Measurements from ENCODE around the gene OR2A12.
A peak's percentile ranks its signal among the peaks of the same experiment; 100 is the strongest.

GRCh38 chr7:144074374-144074773 is 11.7 kb upstream of the OR2A12 start:
- TF ChIP-seq CTCF (IDR thresholded peaks at IDR 0.05; ENCODE audit: low read depth, low read length) (peak; percentile 8), POLR2A (IDR thresholded peaks at IDR 0.05; ENCODE audit: extremely low read depth, insufficient read length) (no peak), MYC (IDR thresholded peaks at IDR 0.05; ENCODE audit: low read depth, low read length) (no peak), MAX (IDR thresholded peaks at IDR 0.05; ENCODE audit: low read depth, low read length) (no peak)

All from NB4 (cell line).